ENCODE results near the gene CDH4. TPM values are rescaled to one million over a fixed set of nuclear protein-coding genes. Genes with fewer than 3 reads are reported as not detected.

Gene CDH4
- total RNA-seq, 1 donor from 2014 or later: 0.08 TPM

DNA sequence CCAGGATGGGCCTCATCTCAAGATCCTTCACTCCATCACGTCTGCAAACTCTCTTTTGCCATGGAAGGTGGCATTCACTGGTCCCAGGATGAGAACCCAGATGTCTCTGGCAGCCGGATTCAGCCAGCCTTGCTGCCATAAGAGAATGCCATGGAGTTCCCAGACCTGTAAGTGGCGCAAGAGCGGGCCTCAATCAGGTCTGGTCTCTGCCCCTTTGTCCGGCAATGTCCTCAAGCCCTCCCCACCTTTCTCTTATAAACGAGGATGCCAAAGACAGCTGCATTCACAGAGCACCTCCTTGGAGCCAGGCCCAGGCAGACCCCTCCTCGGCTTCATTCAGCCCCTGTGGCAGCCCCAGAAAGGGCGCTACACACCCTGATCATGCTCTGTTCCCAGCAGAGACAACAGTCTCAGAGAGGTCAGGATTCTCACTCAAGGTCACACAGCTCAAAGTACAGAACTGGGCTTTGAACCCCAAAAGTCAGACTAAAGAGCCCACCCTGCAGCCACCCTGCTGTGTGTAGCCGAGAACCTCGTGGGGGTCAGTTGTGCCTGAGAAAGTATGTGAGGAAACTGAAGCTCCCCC, 549.9 kb downstream of the CDH4 start:
- intact Hi-C loops (cut with DNase I): no loop called here
- DNase-seq (ENCODE audit: missing footprints): no peak
- ATAC-seq: no peak

DNA sequence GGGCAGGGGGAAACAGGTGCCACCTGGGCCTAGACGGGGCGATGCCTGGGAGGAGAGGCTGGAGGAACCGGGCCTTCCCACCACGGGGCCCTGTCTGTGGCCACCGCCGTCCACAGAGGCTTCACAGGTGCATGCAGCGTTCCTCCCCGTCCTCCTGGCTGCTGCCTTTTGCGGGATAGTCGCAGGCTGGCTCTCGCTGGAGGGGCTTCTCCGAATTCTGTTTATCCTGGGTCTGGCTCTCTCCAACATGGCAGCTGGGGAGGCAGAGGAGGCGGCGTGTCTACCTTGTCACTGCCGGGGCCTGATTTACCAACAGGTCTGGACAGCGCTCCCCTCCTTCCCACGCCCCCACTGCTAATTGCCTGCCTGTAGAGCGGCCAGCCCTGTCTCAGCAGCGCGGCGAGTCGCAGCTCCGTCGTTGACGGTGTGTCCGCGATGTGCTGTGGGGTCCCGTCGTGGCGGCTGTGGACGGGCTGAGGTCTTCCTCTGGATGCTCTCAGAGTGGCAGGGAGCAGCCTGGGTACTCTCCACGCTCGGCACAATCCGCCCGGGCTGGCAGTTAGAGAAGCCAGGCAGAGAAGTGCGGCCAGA, 550.8 kb downstream of the CDH4 start:
- DNase-seq (ENCODE audit: missing footprints) (no peak), ATAC-seq (no peak)
- intact Hi-C loops (cut with DNase I): no loop called here

DNA sequence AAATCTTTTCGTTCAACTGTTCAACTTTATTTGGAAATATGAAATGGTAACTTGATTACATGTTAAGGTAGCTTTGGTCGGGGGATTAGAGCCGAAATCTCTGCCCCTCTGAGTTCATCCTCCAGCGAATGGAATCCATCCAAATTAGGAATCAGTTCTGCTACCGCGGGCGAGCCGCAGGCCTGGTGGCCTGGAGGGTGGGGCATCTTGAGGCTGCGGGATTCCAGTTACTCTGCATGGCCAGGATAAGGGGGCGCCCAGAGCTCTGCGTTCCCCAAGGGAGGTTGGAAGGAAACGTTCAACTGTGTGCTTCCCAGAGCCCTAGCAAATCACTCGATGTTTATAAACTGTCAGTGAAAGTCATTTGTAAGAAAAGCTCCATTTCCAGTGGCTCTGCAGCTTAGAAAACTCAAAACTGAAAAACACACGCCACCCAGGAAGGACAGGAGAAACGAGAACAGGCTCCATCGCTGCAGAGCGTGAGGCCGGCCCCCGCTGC, 551.4 kb downstream of the CDH4 start:
- intact Hi-C loops (cut with DNase I): no loop called here
- no peak for DNase-seq (ENCODE audit: missing footprints)
- no peak for ATAC-seq

DNA sequence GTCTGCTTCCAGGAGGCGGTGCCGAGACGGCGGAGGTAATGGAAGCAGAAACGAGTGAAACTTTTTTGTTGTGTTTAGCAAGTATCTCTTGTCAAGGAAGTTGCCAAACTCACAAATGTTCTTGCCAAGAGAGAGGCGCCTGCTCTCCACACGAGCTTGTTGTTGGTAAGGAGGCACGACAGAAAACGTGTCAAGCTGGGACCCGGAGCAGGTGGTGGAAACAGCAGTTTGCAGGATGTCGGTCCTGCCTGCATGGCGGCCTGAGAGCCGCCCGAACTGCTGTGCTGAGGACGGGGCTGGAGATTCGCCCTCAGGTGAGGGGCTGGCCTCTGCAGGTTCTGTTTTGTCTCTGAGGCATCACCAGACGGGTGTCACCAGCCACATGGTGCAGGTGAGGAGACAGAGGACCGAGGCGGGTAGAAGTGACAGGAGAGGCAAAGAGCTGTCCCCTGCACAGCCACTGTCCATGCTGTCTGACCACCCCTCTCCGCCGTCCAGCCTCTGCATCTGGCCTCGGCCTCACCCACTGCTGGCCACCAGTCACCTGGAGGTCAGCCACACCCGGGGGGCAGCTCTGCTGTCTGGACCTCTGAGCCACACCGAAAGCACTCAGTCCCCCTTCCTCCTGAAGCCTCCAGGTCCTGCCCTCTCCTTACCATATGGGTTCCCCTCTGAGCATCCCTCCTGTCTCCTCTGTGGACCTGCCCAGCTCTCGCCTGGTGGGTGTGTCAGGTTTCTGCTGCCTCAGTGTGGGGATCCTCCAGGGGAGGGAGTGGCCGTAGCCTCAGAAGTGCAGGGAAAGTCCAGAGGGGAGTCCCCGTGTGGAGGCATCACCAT, 552.1 kb downstream of the CDH4 start:
- DNase-seq (ENCODE audit: missing footprints): no peak
- intact Hi-C loops (cut with DNase I): no loop called here
- no peak for ATAC-seq

DNA sequence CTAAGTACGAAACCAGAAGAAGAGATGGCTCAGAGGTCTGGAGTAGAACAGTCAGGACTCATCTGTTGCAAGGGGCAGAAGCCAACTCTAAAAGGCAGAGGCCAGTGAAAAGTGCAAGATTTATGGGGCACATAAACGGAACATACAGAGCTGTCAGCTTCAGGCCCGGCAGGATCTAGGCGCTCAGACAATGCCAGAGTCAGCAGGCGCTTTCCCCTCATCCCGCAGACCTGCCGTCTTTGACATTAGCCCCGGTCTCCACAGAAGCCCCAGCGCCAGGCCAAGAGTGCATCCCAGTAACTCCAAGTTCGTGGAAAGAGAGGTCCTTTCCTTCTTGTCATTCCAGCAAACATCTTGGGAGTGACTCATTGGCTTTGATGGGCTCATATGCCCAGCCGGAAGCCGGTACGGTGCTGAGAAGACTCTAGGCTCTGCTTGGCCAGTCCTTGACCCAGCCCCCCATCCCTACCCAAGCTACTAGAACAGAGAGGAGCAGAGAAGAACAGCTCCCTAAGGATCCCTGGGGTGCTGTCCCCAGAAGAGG, 552.8 kb downstream of the CDH4 start:
- intact Hi-C loops (cut with DNase I): no loop called here
- ATAC-seq: no peak
- DNase-seq (ENCODE audit: missing footprints): no peak

DNA sequence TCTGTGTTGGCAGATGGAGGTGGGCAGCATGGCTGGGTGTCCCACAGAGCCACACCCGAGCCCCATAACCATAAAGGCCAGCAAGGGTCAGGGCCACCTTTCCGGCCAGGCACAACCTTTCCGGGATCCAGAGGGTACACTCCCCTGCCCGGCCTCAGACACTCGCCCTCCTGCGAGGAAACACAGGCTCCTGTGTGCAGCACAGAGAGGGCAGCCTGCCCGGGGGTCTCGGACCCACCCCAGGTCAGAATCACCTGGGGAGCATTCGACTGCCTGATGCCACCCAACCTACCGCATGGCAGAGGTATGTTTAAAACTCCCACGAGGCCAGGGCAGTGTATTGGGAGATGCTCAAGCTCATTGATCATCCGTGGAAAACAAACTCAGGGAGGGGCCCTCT, 553.3 kb downstream of the CDH4 start:
- intact Hi-C loops (cut with DNase I): no loop called here
- DNase-seq (ENCODE audit: missing footprints) (no peak), ATAC-seq (no peak)

DNA sequence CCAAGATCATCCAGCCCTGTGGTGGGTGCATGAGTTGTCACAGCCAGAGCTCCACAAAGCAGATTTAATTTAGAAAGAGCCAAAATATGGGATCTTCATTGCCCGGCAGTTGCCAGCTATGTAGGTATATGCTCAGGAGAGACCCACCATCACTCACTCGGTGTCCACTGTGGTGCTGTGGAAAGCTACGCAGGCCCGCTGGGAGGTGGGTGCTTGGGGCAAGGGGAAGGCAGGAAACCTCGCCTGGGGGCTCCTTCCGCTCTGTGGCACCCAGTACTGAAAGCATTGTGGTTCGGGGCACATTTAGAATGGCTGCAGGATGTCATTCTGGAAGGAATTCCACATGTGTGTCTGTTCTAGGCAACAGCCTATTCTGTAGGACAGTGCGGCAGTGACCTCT, 553.7 kb downstream of the CDH4 start:
- ATAC-seq: no peak
- no peak for DNase-seq (ENCODE audit: missing footprints)

DNA sequence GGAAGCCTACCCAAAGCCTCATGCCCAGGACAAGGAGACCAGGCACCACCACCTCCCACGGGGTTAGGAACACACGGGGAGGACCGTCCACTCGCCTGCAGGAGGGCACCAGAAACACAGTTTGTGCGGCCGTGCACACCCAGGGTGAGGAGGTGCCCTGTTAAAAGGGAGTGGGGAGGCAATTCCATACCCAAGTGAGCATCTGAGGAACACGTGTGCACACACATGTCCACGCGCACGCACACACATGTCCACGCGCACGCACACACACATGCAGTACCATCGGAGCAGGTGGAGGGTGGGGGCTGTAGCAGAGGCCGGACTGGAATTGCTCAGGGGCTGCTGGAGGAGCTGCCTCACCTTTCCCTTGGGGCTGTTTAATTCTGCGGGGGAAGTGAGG, 554.3 kb downstream of the CDH4 start:
- ATAC-seq (no peak), DNase-seq (ENCODE audit: missing footprints) (no peak)
- intact Hi-C loops (cut with DNase I): no loop called here

More for the DNA sequence above, 553.7 kb downstream of the CDH4 start:
- intact Hi-C loops (cut with DNase I): no loop called here

DNA sequence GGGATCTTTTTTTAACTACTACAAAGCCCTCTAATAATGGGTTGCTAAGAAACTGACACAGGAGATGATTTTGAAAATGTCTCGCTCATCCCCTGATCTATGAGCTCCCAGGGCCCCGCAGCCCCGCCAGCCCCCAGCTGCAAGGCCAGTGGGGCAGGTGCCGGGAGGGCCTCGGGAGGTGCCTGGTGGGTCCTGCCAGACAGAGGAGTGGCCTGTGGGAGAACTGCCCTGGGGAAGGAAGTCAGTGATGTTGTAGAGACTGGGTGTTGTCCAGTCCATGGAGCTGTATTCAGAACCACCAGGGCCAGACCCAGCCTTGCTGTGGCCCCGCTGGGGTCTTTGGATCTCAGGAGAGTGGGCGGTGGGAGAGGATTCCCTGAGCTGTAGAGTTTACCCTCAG, 554.9 kb downstream of the CDH4 start:
- ATAC-seq (no peak), DNase-seq (ENCODE audit: missing footprints) (no peak)
- intact Hi-C loops (cut with DNase I): no loop called here

DNA sequence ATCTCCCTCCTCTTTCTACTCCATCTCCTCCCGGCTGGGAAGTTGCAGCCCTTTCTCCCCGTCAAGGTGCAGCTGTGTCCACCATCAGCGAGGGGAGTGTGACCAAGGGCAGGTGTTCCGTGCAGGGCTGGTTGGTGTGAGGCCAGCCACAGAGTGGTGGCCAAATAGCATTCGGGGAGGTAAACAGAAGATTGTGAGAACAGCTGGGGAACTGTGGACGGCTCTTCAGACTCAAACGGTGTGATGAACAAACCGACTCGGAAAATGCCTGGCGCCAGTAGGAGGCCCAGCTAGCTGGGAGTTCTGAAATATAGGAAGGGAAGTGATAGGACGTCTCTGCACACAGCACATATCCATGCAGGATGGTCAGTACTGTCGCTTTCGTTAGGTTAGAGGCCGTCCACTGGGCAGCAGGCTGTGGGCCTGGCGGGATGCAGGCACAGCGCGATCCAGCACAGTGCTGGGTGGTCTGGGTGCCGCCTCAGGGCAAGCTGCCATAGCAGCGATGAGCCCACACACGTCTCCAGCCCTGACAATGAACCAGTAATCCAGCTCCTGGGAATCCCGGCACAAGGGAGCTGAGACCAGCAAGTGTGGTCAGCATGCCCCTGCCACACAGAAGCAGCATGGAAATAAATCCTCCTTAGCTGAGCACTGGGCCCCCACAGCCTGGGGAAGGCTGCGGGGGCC, 555.6 kb downstream of the CDH4 start:
- no peak for ATAC-seq
- intact Hi-C loops (cut with DNase I): no loop called here
- DNase-seq (ENCODE audit: missing footprints): no peak

DNA sequence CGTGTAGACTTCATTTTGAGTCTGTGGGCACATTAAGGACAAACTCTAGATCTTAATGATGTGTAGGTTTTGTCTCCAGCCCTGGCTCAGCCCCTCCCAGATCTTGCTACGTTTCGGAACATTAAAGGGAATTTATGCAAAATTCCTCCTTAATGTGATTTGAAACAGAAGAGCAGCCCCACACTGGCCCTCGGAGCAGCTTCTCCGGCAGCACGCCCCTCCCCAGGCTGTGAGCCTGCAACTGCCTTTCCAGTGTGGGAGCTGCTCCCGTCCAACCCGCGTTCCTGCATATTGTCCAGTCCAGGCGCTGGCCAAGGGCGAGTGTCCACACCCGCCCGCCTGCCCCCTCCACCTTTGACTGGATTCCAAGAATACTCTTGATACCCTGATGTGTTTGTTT, 556.4 kb downstream of the CDH4 start:
- ATAC-seq (no peak), DNase-seq (ENCODE audit: missing footprints) (no peak)
- intact Hi-C loops (cut with DNase I): no loop called here

DNA sequence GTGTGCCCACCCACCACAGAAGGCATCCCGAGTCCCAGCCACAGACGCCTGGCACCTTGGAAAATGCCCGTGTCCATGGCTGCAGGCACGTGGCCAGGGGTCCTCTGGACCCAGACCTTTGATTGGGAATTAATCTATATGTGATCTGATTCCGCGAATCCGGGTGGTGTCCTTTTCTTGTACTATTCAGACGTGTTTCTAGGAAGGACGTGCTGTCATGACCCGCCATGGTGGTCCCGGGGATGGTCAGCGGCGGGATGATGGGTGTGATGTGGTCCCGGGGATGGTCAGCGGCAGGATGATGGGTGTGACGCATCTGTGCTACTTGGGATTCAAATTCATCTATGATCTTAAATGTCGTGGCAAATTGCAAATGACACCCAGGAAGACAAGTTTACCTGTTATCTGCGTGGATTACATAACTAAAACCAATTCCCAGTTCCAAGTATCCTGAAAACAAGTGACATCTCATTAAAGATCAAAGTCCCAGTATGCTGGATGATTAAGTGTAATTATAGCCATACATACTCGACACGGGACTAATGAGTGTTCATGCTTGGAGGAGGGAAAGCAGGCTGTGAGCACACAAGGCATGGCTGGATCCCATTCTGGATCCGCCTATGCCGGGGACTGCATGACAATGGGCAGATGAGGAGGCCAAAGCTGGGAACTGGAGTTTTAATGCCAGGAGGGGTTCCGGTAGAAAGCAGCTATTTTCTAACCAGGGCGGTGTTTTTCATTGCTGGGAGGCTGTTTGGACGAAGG, 557.1 kb downstream of the CDH4 start:
- DNase-seq (ENCODE audit: missing footprints) (no peak), ATAC-seq (no peak)
- intact Hi-C loops (cut with DNase I): no loop called here

DNA sequence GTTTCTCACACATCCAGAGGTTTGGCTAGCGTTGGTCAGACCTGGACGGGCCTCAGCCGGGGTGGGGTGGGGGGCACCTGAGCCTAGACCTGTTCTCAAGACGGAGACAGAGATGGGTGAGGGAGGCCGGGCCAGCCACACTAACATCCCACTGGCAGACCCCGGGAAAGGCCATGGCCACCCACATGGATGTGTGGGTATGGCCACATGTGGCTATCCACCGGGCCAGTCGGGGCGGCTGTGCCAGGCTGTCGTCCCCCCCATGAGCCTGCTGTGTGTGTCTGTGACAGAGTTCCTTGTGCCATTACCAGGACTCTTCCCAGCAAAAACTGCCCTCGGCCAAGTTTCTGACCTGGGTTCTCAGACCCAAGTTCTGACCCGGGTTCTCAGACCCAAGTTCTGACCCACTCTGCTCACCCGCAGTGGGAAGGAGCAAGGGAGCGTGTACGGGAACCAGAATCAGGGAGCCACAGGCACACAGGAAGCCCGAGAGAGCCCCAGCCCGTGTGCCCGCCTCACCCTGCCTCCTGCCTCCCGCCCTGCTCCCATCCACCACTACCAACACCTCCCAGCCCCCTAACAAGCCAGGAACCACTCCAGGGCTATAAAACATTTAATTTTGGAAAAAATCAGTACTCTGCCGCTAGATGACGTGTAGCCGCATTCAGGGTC, 558.1 kb downstream of the CDH4 start:
- intact Hi-C loops (cut with DNase I): no loop called here
- ATAC-seq: no peak
- no peak for DNase-seq (ENCODE audit: missing footprints)

DNA sequence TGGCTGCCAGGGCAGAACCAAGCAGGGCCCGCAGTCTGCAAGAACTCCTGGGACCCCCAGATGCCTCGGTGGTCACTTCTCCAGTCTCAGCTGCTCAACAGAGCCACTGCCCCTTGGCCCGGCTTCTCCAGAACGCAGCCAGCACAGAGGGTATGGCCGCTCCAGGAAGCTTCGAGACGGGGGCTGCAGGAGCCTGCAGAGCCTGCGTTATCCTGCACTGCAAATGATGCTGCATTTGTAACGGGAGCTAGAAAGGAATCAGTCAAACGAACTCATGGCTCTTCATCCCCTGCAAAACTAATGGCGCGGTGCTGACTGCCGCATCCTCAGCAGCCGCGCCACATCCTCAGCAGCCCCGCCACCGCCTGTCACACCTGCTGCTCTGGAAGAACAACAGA, 558.7 kb downstream of the CDH4 start:
- ATAC-seq (no peak), DNase-seq (ENCODE audit: missing footprints) (no peak)
- intact Hi-C loops (cut with DNase I): no loop called here

DNA sequence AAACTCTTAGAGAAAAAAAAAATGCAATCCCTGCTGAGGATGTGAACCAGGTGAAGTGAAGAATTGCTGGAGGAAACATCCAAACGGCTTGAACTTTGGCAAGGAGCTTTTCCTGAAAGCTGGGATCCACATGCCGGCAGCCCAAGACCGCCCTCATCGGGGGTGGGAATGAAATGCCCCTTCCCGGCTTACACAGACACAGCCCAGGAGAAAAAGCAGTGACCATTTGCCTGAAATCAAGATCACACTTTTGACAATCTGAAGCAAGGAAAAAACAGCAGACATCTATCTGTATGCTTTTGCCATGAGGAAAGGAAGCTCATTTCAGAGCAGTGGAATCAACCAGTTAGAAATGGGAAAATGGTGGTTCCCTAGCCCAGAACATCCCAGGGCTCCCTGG, 559.1 kb downstream of the CDH4 start:
- no peak for DNase-seq (ENCODE audit: missing footprints)
- ATAC-seq: no peak
- intact Hi-C loops (cut with DNase I): no loop called here

DNA sequence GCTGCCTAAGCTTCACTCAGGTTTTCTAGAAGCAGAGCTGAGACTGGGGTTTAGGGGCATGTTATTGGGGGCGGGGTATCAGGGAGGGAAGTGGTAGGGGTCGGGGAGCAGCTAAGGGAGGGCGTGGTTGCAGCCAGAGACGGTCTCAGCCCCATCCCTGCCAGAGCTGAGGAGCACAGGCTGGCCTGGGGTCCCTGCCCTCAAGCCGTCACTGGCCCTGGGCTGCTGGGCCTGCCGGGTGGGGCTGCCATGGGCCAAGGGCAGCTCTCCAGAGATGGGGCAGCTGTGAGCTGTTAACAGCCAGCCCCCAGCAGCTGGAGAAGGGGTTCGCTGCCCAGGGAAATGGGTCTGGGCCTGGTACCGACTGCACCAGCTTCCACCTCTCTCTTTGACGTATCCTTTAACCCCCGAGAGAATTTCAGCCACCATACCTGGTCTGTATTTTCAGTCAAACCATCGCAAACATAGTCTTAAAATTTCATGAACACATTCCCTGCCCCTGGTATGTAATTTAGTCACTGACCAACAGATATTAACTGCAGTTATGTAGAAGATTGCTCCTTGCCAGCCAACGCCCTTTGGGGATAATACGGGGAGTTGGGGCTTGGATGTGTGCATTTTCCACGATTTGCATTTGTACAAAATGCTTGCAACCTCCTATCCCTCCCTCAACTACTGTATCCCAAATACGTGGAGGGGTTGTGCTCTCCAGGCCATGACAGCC, 560.2 kb downstream of the CDH4 start:
- intact Hi-C loops (cut with DNase I): no loop called here

DNA sequence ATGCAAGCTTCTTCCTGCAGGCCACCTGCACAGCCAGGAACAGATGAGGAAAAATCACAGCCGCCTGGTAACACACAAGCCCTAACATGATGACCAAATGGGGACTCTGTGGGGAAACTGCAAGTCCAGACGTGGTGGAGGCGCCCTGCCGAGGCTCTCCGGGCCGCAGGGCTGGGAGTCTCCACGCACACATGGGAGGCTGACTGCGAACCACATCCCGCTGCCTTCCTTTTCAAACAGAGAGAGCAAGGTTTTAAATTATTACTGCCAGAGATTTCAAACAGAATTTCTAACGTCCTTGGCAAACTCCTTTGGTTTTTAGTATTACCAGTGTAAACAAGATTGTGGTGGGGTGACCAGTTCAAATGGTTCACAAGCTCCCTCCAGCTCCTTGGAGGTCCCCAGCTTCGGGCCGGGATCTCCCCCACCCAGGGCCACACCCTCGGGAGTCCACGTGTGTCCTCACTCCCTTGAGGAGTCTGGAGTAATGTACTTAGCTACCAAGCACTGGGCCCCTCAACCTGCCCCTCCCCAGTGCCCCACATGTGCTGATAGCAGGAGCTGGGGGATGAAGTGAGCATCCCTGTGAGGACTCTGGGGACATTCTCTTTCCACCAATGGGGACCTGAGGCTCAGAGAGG, 560.9 kb downstream of the CDH4 start:
- intact Hi-C loops (cut with DNase I): no loop called here
- ATAC-seq: no peak
- no peak for DNase-seq (ENCODE audit: missing footprints)

More for the DNA sequence above, 560.2 kb downstream of the CDH4 start:
- no peak for DNase-seq (ENCODE audit: missing footprints)
- ATAC-seq: no peak

Measured in Right ventricle myocardium inferior (tissue), 1 donor.